ENCODE results near the gene ERRFI1. TPM values are rescaled to one million over a fixed set of nuclear protein-coding genes. Genes with fewer than 3 reads are reported as not detected.
A peak's percentile ranks its signal among the peaks of the same experiment; 100 is the strongest.

The ERRFI1 gene
- total RNA-seq, 1 donor: 106 TPM

DNA sequence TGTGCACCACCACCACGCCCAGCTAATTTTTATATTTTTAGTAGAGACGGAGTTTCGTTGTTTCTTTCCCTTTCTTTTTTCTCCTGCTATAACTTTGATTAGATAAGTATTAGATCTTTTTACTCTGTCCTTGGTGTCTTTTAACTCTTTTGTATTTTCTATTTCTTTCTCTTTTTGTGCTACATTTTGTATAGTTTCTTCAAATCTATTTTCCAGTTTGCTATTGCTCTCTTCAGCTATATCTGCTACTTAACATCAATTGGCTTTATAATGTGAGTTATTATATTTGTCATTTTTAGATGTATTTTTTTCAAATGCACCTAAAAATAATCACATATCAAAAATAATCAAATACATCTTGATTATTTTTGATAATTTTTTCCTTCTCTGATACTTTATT, 16.0 kb upstream of the ERRFI1 start:
- DNase-seq (ENCODE audit: low read depth): no peak
- TF ChIP-seq CTCF (IDR thresholded peaks at IDR 0.05; ENCODE audit: insufficient read depth, low read length): no peak
- H3K4me3 ChIP-seq (ENCODE audit: low read depth, low read length): no peak overlapping the region

- no peak for TF ChIP-seq CTCF (IDR thresholded peaks at IDR 0.05; ENCODE audit: insufficient read depth, low read length)
- DNase-seq (ENCODE audit: low read depth): peak; percentile 99
Observed at GRCh38 chr1:8040586-8040985, 14.5 kb upstream of the ERRFI1 start.

DNA sequence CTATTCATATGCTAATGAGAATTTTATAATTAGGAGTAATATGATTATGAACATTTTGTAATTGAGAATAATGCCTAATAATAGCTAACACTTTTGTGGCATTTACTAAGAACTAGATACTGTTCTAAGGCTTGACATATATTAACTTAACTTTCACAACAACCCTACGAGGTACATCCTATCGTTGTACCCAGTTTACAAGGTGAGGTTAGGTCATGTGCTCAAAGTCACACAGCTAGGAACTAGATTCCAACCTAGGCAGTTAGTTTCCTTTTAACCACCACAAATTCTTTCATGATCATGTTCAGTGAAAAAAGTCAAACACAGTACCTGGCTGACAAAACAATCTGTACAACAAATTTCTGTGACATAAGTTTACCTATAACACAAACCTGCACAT, 13.0 kb upstream of the ERRFI1 start:
- no peak for DNase-seq (ENCODE audit: low read depth)
- H3K4me3 ChIP-seq (ENCODE audit: low read depth, low read length): no peak overlapping the region
- TF ChIP-seq CTCF (IDR thresholded peaks at IDR 0.05; ENCODE audit: insufficient read depth, low read length): no peak

More at GRCh38 chr1:8040586-8040985, 14.5 kb upstream of the ERRFI1 start:
- no peak overlapping the region for H3K4me3 ChIP-seq (ENCODE audit: low read depth, low read length)

DNA sequence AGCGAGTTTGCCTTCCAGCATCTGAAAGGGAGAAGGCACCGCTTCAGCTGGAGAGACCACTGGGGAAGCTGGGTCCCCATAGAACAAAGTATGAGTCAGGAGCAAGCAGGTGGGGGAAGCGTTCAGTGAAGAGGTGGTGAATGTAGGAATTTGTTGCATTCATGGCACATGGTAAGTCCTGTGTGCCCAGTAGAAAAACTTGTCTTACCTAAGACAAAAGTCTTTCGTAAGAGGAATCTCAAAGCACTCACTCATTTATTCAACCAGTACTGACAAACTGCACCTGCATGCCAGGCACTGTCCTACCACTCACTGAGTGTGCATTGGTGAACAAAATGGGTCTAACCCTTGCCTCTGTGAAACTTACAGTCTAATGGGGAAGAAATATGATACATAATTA, 9.2 kb upstream of the ERRFI1 start:
- no peak overlapping the region for H3K4me3 ChIP-seq (ENCODE audit: low read depth, low read length)
- DNase-seq (ENCODE audit: low read depth): no peak
- TF ChIP-seq CTCF (IDR thresholded peaks at IDR 0.05; ENCODE audit: insufficient read depth, low read length): no peak

DNA sequence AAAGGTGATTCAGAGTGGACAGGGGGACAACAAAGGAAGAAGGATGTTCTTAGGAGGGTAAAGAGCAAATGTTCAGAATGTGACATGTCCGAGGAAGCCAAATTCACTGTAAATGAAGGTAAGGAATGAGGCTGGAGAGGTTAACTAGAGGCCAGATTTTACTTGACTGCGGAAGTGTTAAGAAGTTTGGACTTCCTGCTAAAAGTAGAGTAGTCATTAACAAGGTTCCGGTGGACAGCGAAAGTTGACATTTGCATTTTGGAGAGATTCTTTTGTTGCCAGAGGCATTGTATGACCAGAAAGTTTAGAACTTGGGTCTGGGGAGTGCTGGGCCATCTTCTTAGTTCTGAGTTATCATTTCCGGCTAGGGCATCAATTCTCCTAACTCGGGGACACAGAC, 7.2 kb upstream of the ERRFI1 start:
- no peak for DNase-seq (ENCODE audit: low read depth)
- no peak for TF ChIP-seq CTCF (IDR thresholded peaks at IDR 0.05; ENCODE audit: insufficient read depth, low read length)
- H3K4me3 ChIP-seq (ENCODE audit: low read depth, low read length): no peak overlapping the region

DNA sequence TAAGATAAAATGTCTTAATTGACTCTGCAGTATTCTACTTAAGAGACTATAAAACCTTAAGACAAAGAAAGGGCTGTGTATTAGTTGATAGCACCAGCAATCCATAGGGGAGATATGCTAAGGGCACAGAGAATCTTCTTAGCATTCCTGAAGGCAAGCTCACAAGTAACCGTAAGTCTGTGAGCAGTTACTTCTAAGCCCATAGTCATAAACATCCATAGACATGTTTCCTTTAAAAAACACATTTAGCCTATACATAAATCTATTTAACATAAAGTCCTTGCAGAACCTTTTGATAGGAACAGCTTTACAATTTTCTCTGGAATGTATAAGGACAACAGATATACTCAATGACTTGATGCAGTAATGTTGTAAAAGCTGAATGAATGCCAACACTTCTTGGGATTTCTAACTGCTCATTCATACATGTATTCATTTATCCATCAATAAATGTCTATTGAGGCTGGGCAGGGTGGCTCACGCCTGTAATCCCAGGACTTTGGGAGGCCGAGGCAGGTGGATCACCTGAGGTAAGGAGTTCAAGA, 6.3 kb upstream of the ERRFI1 start:
- TF ChIP-seq CTCF (IDR thresholded peaks at IDR 0.05; ENCODE audit: insufficient read depth, low read length): no peak
- no peak overlapping the region for H3K4me3 ChIP-seq (ENCODE audit: low read depth, low read length)
- no peak for DNase-seq (ENCODE audit: low read depth)

- TF ChIP-seq CTCF (IDR thresholded peaks at IDR 0.05; ENCODE audit: insufficient read depth, low read length): peak; percentile 58
- DNase-seq (ENCODE audit: low read depth): peak; percentile 86
- no peak overlapping the region for H3K4me3 ChIP-seq (ENCODE audit: low read depth, low read length)
Observed at GRCh38 chr1:8031176-8031785, 5.2 kb upstream of the ERRFI1 start.
